Caco-2 (cell line): Measurements from ENCODE around the gene ADCY5. TPM values are rescaled to one million over a fixed set of nuclear protein-coding genes. Genes with fewer than 3 reads are reported as not detected.

Experiments
- BruUV-seq: library from RNA; stranded (reverse); fragments of 400-500 nt; replicated peaks from 2 replicates; lab custom pipeline; 2021; lab: Mats Ljungman, UMichigan
- CTCF ChIA-PET: fragments of 300-600 bp; sonication (Branson Sonifier 250); formaldehyde crosslinking; loops from one replicate; lab custom pipeline; 2022; ENCODE audit warnings: antibody characterized with exemption; lab: Charles Lee
- POLR2A ChIA-PET: fragments of 300-600 bp; sonication (Branson Sonifier 250); formaldehyde crosslinking; loops from one replicate; lab custom pipeline; 2022; ENCODE audit warnings: antibody characterized with exemption; lab: Charles Lee
- DNase-seq, 2 experiments: peaks; one replicate each; pipeline versions ENCODE4 v3.0.0 to v3.0.0-alpha.2; 2020 to 2022
- H3K27me3 ChIP-seq: replicated peaks from 2 replicates; pipeline ENCODE4 v1.6.0; 2011; ENCODE audit warnings: low read length; ENCODE audit not compliant: control insufficient read depth, insufficient read depth
- H3K36me3 ChIP-seq: 2 replicates; pipeline ENCODE4 v1.5.1; 2011; ENCODE audit warnings: low read length; ENCODE audit not compliant: control insufficient read depth, insufficient read depth
- H3K4me1 ChIP-seq: fragments of 250-450 bp; sonication (Bioruptor Pico); 2 replicates; pipeline ENCODE4 v1.5.1; 2020; ENCODE audit warnings: mild to moderate bottlenecking
- H3K4me3 ChIP-seq: 2 replicates; pipeline ENCODE4 v1.5.1; 2011; ENCODE audit warnings: low read depth, mild to moderate bottlenecking, control low read depth, low read length
- H3K9me3 ChIP-seq: fragments of 250-450 bp; sonication (Bioruptor Pico); 2 replicates; pipeline ENCODE4 v1.5.1; 2020; ENCODE audit warnings: mild to moderate bottlenecking, moderate library complexity
- H3K27ac Mint-ChIP-seq: one replicate; pipeline ENCODE4 v1.8.0; 2022; ENCODE audit warnings: mixed read lengths; ENCODE audit not compliant: unreplicated experiment
- H3K27me3 Mint-ChIP-seq: one replicate; pipeline ENCODE4 v1.8.0; 2022; ENCODE audit warnings: mixed read lengths; ENCODE audit not compliant: insufficient read depth, unreplicated experiment
- H3K36me3 Mint-ChIP-seq: one replicate; pipeline ENCODE4 v1.8.0; 2022; ENCODE audit warnings: mild to moderate bottlenecking, mixed read lengths; ENCODE audit not compliant: insufficient read depth, unreplicated experiment
- H3K4me1 Mint-ChIP-seq: one replicate; pipeline ENCODE4 v1.8.0; 2022; ENCODE audit warnings: low read depth, mixed read lengths; ENCODE audit not compliant: unreplicated experiment
- H3K4me3 Mint-ChIP-seq: one replicate; pipeline ENCODE4 v1.8.0; 2022; ENCODE audit warnings: mild to moderate bottlenecking, moderate library complexity, mixed read lengths; ENCODE audit not compliant: unreplicated experiment
- H3K9me3 Mint-ChIP-seq: one replicate; pipeline ENCODE4 v1.8.0; 2022; ENCODE audit warnings: mixed read lengths; ENCODE audit not compliant: unreplicated experiment
- intact Hi-C: fragments of 100-400 bp; cut with micrococcal nuclease; formaldehyde crosslinking; loops from one replicate; pipeline ENCODE4 v1.10.0; 2022; ENCODE audit not compliant: unreplicated experiment
- total RNA-seq: library from RNA; stranded (reverse); gene quantifications from 2 replicates; pipeline ENCODE4 v1.2.3, GENCODE V29; 2022
- TF ChIP-seq, protein P1 (sequence below), 2 experiments: fragments of 200-600 bp in 1 of 2; IDR thresholded peaks; 1 replicate in 1 of 2; 2 replicates in 1 of 2; pipeline versions ENCODE4 v1.5.1 to v1.8.0; 2011 to 2022; ENCODE audit warnings: antibody characterized with exemption in 1 of 2, control low read depth in 1 of 2, inconsistent platforms in 1 of 2, low read depth in 1 of 2, low read length in 1 of 2, mild to moderate bottlenecking in 1 of 2, moderate library complexity in 1 of 2; ENCODE audit not compliant: insufficient read depth in 1 of 2, severe bottlenecking in 1 of 2, unreplicated experiment in 1 of 2

ADCY5 gene
- total RNA-seq, 1 experiment from 2014 or later = 0.91 TPM

DNA sequence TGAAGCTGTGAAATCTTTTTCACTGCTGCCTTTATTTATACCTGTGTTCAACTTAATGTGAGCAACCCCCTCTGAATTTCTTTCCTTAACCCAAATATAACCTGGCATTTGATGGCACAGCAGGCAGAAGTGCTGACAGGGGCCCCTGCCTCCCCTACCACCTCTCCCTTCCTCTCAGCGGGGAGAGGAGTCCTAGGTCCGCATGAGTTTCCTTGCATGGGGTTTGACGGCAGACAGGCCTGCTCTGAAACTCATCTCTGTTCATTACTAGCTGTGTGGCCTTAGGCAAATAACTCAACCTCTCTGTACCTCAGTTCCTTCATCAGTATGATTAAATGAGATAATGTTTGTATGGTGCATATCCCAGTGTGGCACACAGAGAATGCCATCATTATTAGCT, 167.5 kb downstream of the ADCY5 start:
- no peaks in the 10 kb centered on the region for H3K27me3 Mint-ChIP-seq
- Histone ChIP-seq H3K27me3 (no peaks in the 10 kb centered on the region), H3K9me3 (no peaks in the 10 kb centered on the region), H3K4me3 (no peak overlapping the region), H3K36me3 (no peaks in the 10 kb centered on the region), H3K4me1 (no peaks in the 10 kb centered on the region)
- H3K9me3 Mint-ChIP-seq = no peaks in the 10 kb centered on the region
- intact Hi-C loops = no loop called here
- TF ChIP-seq, protein P1, sequence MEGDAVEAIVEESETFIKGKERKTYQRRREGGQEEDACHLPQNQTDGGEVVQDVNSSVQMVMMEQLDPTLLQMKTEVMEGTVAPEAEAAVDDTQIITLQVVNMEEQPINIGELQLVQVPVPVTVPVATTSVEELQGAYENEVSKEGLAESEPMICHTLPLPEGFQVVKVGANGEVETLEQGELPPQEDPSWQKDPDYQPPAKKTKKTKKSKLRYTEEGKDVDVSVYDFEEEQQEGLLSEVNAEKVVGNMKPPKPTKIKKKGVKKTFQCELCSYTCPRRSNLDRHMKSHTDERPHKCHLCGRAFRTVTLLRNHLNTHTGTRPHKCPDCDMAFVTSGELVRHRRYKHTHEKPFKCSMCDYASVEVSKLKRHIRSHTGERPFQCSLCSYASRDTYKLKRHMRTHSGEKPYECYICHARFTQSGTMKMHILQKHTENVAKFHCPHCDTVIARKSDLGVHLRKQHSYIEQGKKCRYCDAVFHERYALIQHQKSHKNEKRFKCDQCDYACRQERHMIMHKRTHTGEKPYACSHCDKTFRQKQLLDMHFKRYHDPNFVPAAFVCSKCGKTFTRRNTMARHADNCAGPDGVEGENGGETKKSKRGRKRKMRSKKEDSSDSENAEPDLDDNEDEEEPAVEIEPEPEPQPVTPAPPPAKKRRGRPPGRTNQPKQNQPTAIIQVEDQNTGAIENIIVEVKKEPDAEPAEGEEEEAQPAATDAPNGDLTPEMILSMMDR (IDR thresholded peaks at IDR 0.05; ENCODE audit: insufficient read depth in 1 of 2, low read depth in 1 of 2, low read length in 1 of 2, severe bottlenecking in 1 of 2, unreplicated experiment in 1 of 2) = no peak
- BruUV-seq = no TSS peak
- no peak overlapping the region for H3K27ac Mint-ChIP-seq
- H3K4me3 Mint-ChIP-seq = no peak overlapping the region
- H3K36me3 Mint-ChIP-seq = no peaks in the 10 kb centered on the region
- H3K4me1 Mint-ChIP-seq = no peaks in the 10 kb centered on the region
- CTCF ChIA-PET = no interaction called here
- DNase-seq = no peak
- POLR2A ChIA-PET = no interaction called here

DNA sequence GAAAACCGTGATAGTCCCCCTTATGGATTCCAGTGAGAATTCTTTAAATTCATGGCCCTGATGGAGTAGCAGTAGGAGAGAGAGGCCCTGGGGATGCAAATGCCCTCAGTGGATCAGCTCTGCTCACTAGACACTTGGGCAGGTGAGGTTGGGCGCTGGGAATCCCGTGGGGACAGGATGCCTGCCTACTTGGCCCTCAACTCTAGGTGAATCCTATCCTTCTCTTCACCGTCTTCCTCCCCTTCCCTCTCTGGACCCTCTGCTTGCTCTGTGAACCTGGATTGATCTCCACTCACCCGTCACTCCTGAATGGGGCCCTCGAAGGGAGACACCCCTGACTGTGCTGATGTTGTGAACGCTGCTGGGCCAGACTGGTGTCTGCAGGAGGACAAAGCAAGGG, 169.8 kb downstream of the ADCY5 start:
- Histone ChIP-seq H3K4me3 (no peak overlapping the region), H3K9me3 (no peaks in the 10 kb centered on the region), H3K27me3 (no peaks in the 10 kb centered on the region), H3K4me1 (no peaks in the 10 kb centered on the region), H3K36me3 (no peaks in the 10 kb centered on the region)
- Mint-ChIP-seq H3K36me3 (no peaks in the 10 kb centered on the region), H3K9me3 (no peaks in the 10 kb centered on the region), H3K27me3 (no peaks in the 10 kb centered on the region), H3K27ac (no peak overlapping the region), H3K4me3 (no peak overlapping the region), H3K4me1 (no peaks in the 10 kb centered on the region)
- intact Hi-C loops = no loop called here
- TF ChIP-seq, protein P1 (IDR thresholded peaks at IDR 0.05; ENCODE audit: insufficient read depth in 1 of 2, low read depth in 1 of 2, low read length in 1 of 2, severe bottlenecking in 1 of 2, unreplicated experiment in 1 of 2) = no peak
- POLR2A ChIA-PET = no interaction called here
- no TSS peak for BruUV-seq
- DNase-seq = no peak
- CTCF ChIA-PET = no interaction called here

DNA sequence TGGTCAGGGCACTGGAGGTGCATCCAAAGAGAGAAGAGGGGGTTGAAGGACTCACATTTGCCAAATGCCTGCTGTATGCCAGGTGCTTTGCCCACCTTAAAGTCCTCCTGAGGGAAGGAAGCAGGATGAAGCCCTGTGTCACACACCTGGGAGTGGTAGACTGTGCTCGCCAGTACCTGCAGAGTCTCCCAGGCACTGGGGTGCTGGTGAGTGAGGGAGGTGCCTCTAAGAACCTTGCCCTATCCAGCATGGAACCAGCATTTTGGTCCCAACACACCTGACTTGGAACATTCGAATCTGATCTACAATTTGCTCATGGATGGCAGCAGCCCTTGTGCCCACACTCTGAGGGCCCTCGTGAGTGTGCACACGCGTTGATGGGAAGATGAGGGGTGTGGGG, 170.4 kb downstream of the ADCY5 start:
- Mint-ChIP-seq H3K9me3 (no peaks in the 10 kb centered on the region), H3K4me1 (no peaks in the 10 kb centered on the region), H3K4me3 (no peak overlapping the region), H3K36me3 (no peaks in the 10 kb centered on the region), H3K27me3 (no peaks in the 10 kb centered on the region), H3K27ac (no peak overlapping the region)
- intact Hi-C loops = no loop called here
- H3K4me3 ChIP-seq = no peak overlapping the region
- H3K27me3 ChIP-seq = no peaks in the 10 kb centered on the region
- TF ChIP-seq, protein P1 (IDR thresholded peaks at IDR 0.05; ENCODE audit: insufficient read depth in 1 of 2, low read depth in 1 of 2, low read length in 1 of 2, severe bottlenecking in 1 of 2, unreplicated experiment in 1 of 2) = no peak
- no peaks in the 10 kb centered on the region for H3K4me1 ChIP-seq
- ChIA-PET CTCF (no interaction called here), POLR2A (no interaction called here)
- H3K9me3 ChIP-seq = no peaks in the 10 kb centered on the region
- H3K36me3 ChIP-seq = no peaks in the 10 kb centered on the region
- DNase-seq = no peak
- BruUV-seq = no TSS peak
